HG03442 (cell line): ENCODE results near the gene CEACAM16.

Experiments used
- ATAC-seq: cut with Tn5 transposase; IDR thresholded peaks from one replicate; pipeline ENCODE4 v1.9.1; 2021; ENCODE audit warnings: mild to moderate bottlenecking, moderate library complexity; ENCODE audit not compliant: unreplicated experiment

Gene CEACAM16

GRCh38 chr19:44744871-44745332 lies 46.0 kb downstream of the CEACAM16 start:
- no peak for ATAC-seq

GRCh38 chr19:44745341-44745831 lies 46.4 kb downstream of the CEACAM16 start:
- ATAC-seq, result no peak

- no peak for ATAC-seq
These were observed 47.1 kb downstream of the CEACAM16 start for GRCh38 chr19:44745887-44746600.

GRCh38 chr19:44746616-44746945 lies 47.6 kb downstream of the CEACAM16 start:
- no peak for ATAC-seq

- no peak for ATAC-seq
These were observed 48.2 kb downstream of the CEACAM16 start for GRCh38 chr19:44746946-44747738.

GRCh38 chr19:44747739-44748425 lies 48.9 kb downstream of the CEACAM16 start:
- no peak for ATAC-seq

- no peak for ATAC-seq
These were observed 49.7 kb downstream of the CEACAM16 start, which contains the start of gene BCL3 for GRCh38 chr19:44748426-44749254. Gene BCL3 (plus strand): TSS chr19:44748708. CDS start chr19:44748791, 83 bp downstream.

- no peak for ATAC-seq
These were observed 50.3 kb downstream of the CEACAM16 start for GRCh38 chr19:44749292-44749691.

GRCh38 chr19:44749994-44750393 lies 51.0 kb downstream of the CEACAM16 start:
- no peak for ATAC-seq

GRCh38 chr19:44752123-44752815 lies 53.3 kb downstream of the CEACAM16 start:
- ATAC-seq, result no peak

- peak; percentile 66 for ATAC-seq
These were observed 54.1 kb downstream of the CEACAM16 start for GRCh38 chr19:44752816-44753625.

GRCh38 chr19:44753626-44753931 lies 54.6 kb downstream of the CEACAM16 start:
- no peak for ATAC-seq

GRCh38 chr19:44753932-44754749 lies 55.2 kb downstream of the CEACAM16 start:
- peak; percentile 0 for ATAC-seq

- ATAC-seq, result no peak
These were observed 55.8 kb downstream of the CEACAM16 start for GRCh38 chr19:44754750-44755080.

- ATAC-seq, result no peak
These were observed 56.3 kb downstream of the CEACAM16 start for GRCh38 chr19:44755219-44755618.

GRCh38 chr19:44756089-44756562 lies 57.2 kb downstream of the CEACAM16 start:
- no peak for ATAC-seq

GRCh38 chr19:44757057-44757734 lies 58.2 kb downstream of the CEACAM16 start:
- ATAC-seq, result no peak
